Heart left ventricle (tissue), 16 donors: ENCODE measurements around the gene ABCC6. TPM values are rescaled to one million over a fixed set of nuclear protein-coding genes. Genes with fewer than 3 reads are reported as not detected.
A peak's percentile ranks its signal among the peaks of the same experiment; 100 is the strongest.

ENCODE experiments used
- ATAC-seq, 4 donors: fragments of 200-7000 bp; cut with Tn5 transposase; one replicate each; pipeline ENCODE4 v1.9.1; 2020 to 2022; ENCODE audit warnings: moderate library complexity in 4 of 4, mild to moderate bottlenecking in 3 of 4, moderate number of reproducible peaks in 1 of 4
- DNase-seq, 5 donors: peaks; one replicate each; pipeline ENCODE4 v3.0.0-alpha.2; 2020
- H3K27ac ChIP-seq, 12 donors: fragments of 200-600 bp; sonication (generic) in 4 of 12; one replicate each; pipeline versions ENCODE4 v1.5.0 to v1.8.0; 2016 to 2022; ENCODE audit warnings: mild to moderate bottlenecking in 2 of 12
- H3K27me3 ChIP-seq, 9 donors: fragments of 200-600 bp; sonication (generic) in 2 of 9; one replicate each; pipeline versions ENCODE4 v1.5.1 to v1.8.0; 2016 to 2022; ENCODE audit warnings: mild to moderate bottlenecking in 3 of 9
- H3K36me3 ChIP-seq, 9 donors: fragments of 200-600 bp; sonication (generic) in 2 of 9; one replicate each; pipeline versions ENCODE4 v1.5.0 to v1.8.0; 2018 to 2022; ENCODE audit warnings: mild to moderate bottlenecking in 2 of 9
- H3K4me1 ChIP-seq, 12 donors: fragments of 200-600 bp; sonication (generic) in 4 of 12; one replicate each; pipeline versions ENCODE4 v1.5.0 to v1.8.0; 2016 to 2022; ENCODE audit warnings: mild to moderate bottlenecking in 3 of 12
- H3K4me3 ChIP-seq, 12 donors: fragments of 200-600 bp; sonication (generic) in 4 of 12; one replicate each; pipeline versions ENCODE4 v1.5.0 to v1.8.0; 2017 to 2022; ENCODE audit warnings: mild to moderate bottlenecking in 9 of 12, moderate library complexity in 4 of 12
- H3K9me3 ChIP-seq, 12 donors: fragments of 200-600 bp; sonication (generic) in 4 of 12; one replicate each; pipeline versions ENCODE4 v1.5.0 to v1.8.0; 2016 to 2022; ENCODE audit warnings: mild to moderate bottlenecking in 1 of 12
- POLR2A ChIP-seq, 2 donors: fragments of 450-650 bp; IDR thresholded peaks; one replicate each; pipeline ENCODE4 v1.6.1; 2017; ENCODE audit warnings: antibody characterized with exemption in 2 of 2, mild to moderate bottlenecking in 2 of 2, moderate library complexity in 2 of 2
- WGBS, 4 donors: extraction: QIAGEN DNeasy Blood & Tissue Kit in 2 of 4; methylation state at CpG; one replicate each; pipeline versions ENCODE4 v1.1.5 to v1.1.7; 2013 to 2018; 5-methylcytosine and 5-hydroxymethylcytosine counted together
- intact Hi-C, 10 donors: fragments of 100-400 bp; cut with DNase I; formaldehyde crosslinking; loops; one replicate each; pipeline versions ENCODE4 v1.11.1 to v1.14.2; 2022
- polyA plus RNA-seq, 2 donors: library from polyadenylated mRNA; stranded (reverse); fragments of 200-250 nt; gene quantifications; one replicate each; pipeline ENCODE4 v1.2.3, GENCODE V29; 2013
- total RNA-seq, 9 donors: library from RNA; depleted of rRNA in 2 of 9; stranded (reverse); fragments of >200 nt in 2 of 9; fragmentation: NEBNext Ultra II Directional in 3 of 9; extraction: Animal tissue kit (Norgen Biotek cat#: 25700) in 3 of 9; gene quantifications; one replicate each; pipeline versions ENCODE4 v1.1.0 to v1.2.4, GENCODE V29; 2016 to 2023
- TF ChIP-seq, protein P1 (sequence below), 12 donors: fragments of 200-600 bp; sonication (generic) in 4 of 12; IDR thresholded peaks; one replicate each; pipeline versions ENCODE4 v1.5.0 to v1.8.0; 2018 to 2022; ENCODE audit warnings: antibody characterized with exemption in 12 of 12, mild to moderate bottlenecking in 5 of 12
- donor health status: ischemic (EF 13 %, LVEDD 7.1; RV severe dilation, severe dysfunction).
- donor health status: healthy with polysubstance abuse.
- donor health status: DM: no; HTN: yes; CAD: no.
- donor health status: DM: no; HTN: no; CAD: no.
- donor health status: ischemic (EF 25% LVEDD 6.9; RV normal size, moderate dysfunction).
- donor health status: ischemic (EF 25% LVEDD 5.7; RV mildly dilated, moderate dysfunction).
- donor health status: healthy.
- donor health status: DM: yes; HTN: yes; CAD: no.
- donor health status: ischemic (EF 35%, LVEDD 5.7; RV mildly dilated, moderate dysfunction).
- donor health status: nonischemic (EF 11% LVEDD 7.7; RV severe dilation, severe dysfunction).
- donor health status: DM: yes; HTN: yes; CAD: no.
- donor health status: PGD.
- donor health status: ischemic (EF 29% LVEDD 5.4; RV normal size, mild dysfunction).
- donor health status: nonischemic (EF 23%, LVEDD 6.1; RV moderate dilation, normal function).

The ABCC6 gene
- total and polyA plus RNA-seq, 11 donors, result 0.14 to 3.8 (median 1.3) TPM; not detected in 3

DNA sequence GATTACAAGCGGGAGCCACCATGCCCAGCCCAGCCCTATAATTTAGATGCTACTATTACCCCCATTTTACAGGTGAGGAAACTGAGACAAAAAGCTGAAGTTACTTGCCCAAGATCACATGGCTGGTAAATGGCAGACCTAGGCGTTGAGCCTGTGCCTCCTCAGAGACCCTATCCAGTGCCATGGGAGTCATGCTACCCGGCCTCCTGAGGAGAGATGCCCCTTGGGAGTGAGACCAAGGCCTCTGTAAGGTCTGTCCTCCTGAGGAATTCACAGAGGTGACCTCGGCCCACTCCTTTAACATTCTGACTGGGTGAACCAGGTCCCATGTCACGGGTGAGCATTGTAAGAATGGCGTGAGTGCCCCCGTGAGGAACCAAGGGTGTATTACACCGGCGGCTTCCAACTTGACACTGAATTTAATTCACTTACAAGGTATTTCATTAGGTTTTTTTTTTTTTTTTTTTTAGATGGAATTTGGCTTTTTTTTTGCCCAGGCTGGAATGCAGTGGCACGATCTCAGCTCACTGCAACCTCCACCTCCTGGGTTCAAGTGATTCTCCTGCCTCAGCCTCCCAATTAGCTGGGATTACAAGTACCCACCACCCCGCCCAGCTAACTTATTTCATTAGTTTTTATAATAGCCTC is 95.7 kb downstream of the ABCC6 start:
- H3K9me3 ChIP-seq, result peaks cover 0 to 11% (median 6%) of the 10 kb centered on the region in 12 donors
- no peak overlapping the region for H3K4me3 ChIP-seq
- ATAC-seq (peak; percentile 64 to 88 (median 85)), DNase-seq (peak in 3 of 5 donors; percentile 50 to 60 (median 59))
- H3K4me1 ChIP-seq, result no peaks in the 10 kb centered on the region
- H3K27me3 ChIP-seq, result no peaks in the 10 kb centered on the region
- WGBS, 4 donors, result 28 to 38% (median 34%) methylated on average over 9 to 11 of the region's 11 CpGs
- TF ChIP-seq POLR2A (IDR thresholded peaks at IDR 0.05), result no peak
- TF ChIP-seq, protein P1, sequence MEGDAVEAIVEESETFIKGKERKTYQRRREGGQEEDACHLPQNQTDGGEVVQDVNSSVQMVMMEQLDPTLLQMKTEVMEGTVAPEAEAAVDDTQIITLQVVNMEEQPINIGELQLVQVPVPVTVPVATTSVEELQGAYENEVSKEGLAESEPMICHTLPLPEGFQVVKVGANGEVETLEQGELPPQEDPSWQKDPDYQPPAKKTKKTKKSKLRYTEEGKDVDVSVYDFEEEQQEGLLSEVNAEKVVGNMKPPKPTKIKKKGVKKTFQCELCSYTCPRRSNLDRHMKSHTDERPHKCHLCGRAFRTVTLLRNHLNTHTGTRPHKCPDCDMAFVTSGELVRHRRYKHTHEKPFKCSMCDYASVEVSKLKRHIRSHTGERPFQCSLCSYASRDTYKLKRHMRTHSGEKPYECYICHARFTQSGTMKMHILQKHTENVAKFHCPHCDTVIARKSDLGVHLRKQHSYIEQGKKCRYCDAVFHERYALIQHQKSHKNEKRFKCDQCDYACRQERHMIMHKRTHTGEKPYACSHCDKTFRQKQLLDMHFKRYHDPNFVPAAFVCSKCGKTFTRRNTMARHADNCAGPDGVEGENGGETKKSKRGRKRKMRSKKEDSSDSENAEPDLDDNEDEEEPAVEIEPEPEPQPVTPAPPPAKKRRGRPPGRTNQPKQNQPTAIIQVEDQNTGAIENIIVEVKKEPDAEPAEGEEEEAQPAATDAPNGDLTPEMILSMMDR (IDR thresholded peaks at IDR 0.05), result peak; percentile 82 to 93 (median 87)
- intact Hi-C loops, result loop anchor here (1.0 to 10.0 kb wide), 11 partner anchors 75 to 361 kb away; partner anchors contain the start of gene ABCC1 (in 2 of the 10)
- peaks cover 0 to 90% (median 55%) of the 10 kb centered on the region in 9 donors for H3K36me3 ChIP-seq
- H3K27ac ChIP-seq, result peak overlapping the region in 1 of 12 donors; percentile 71

DNA sequence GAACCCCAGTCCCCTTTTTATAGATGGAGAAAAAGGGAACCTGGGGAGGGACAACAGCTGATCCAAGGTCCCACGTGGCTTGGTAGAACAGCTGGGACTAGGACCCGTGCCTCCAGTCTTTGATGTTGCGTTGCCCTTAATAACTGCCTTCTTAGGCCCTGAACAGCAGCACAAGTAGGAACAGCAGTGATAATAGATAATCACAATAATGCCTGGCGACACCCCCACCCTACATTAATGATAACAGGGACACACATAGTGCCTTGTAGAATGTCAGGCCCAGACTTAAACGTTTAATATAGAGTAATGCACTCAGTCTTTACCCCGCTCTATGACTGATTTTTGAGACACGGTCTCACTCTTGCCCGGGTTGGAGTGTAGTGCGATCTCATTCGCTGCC is 96.4 kb downstream of the ABCC6 start:
- Histone ChIP-seq H3K36me3 (peaks cover 0 to 90% (median 56%) of the 10 kb centered on the region in 9 donors), H3K9me3 (peaks cover 0 to 11% (median 6%) of the 10 kb centered on the region in 12 donors), H3K4me1 (no peaks in the 10 kb centered on the region), H3K27ac (peak overlapping the region in 1 of 12 donors; percentile 71), H3K27me3 (no peaks in the 10 kb centered on the region), H3K4me3 (no peak overlapping the region)
- TF ChIP-seq POLR2A (IDR thresholded peaks at IDR 0.05), result no peak
- TF ChIP-seq, protein P1 (IDR thresholded peaks at IDR 0.05), result no peak
- WGBS, 4 donors, result 78 to 88% (median 83%) methylated on average over 10 of the region's 10 CpGs
- peak in 2 of 4 donors; percentile 4 to 11 for ATAC-seq
- no peak for DNase-seq
- intact Hi-C loops, result loop anchor here (1.0 to 10.0 kb wide), 11 partner anchors 75 to 360 kb away; partner anchors contain the start of gene ABCC1 (in 2 of the 10)

DNA sequence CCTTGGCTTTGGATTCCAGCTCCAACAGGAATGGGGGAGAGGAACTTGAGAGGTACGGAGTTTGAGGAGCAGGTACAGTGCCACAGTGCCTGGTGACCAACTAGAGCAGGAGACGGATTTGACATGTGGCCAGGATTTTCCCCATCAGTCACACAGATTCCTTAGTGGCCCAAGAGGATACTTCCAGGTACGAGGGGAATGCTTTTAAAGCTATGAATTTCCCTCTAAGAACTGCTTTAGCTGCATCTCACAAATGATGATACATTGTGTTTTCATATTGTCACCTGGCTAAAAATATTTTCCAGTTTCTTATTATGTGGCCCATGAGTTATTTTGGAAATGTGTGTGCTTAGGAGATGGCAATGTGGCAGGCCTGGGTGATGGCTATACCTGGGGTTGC is 98.3 kb downstream of the ABCC6 start:
- peaks cover 0 to 11% (median 6%) of the 10 kb centered on the region in 12 donors for H3K9me3 ChIP-seq
- H3K4me3 ChIP-seq, result no peak overlapping the region
- ATAC-seq, result no peak
- whole genome bisulfite sequencing, 4 donors, result 94 to 100% (median 98%) methylated on average over 3 of the region's 3 CpGs
- TF ChIP-seq, protein P1 (IDR thresholded peaks at IDR 0.05), result no peak
- no peak for TF ChIP-seq POLR2A (IDR thresholded peaks at IDR 0.05)
- H3K27ac ChIP-seq, result peak overlapping the region in 1 of 12 donors; percentile 65
- intact Hi-C loops, result loop anchor here (5.0 to 10.0 kb wide), 7 partner anchors 73 to 358 kb away; partner anchors contain the start of gene ABCC1 (in 2 of the 10)
- H3K27me3 ChIP-seq, result no peaks in the 10 kb centered on the region
- peaks cover 0 to 80% (median 44%) of the 10 kb centered on the region in 9 donors for H3K36me3 ChIP-seq
- H3K4me1 ChIP-seq, result peaks cover 0 to 10% (median 6%) of the 10 kb centered on the region in 12 donors
- DNase-seq, result peak in 1 of 5 donors; percentile 10

DNA sequence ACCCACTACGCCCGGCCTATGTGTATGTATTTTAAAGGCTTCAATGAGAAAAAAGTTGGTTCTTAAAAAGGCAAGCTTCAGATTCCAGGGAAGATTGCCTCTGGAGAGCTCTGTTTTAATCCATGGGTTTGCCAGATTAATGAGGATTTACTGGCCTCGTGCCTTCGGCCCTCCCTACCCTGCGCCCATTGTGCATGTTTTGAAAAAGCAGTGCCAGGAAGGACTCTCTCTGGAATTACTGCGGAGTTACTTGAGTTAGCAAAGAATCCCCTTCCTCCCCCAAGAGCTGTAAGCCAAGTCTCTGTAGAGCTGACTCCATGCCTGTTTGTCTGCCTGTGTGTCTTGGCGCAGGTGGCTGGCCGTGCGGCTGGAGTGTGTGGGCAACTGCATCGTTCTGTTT is 98.9 kb downstream of the ABCC6 start:
- Histone ChIP-seq H3K36me3 (peaks cover 0 to 76% (median 40%) of the 10 kb centered on the region in 9 donors), H3K4me1 (peaks cover 0 to 15% (median 11%) of the 10 kb centered on the region in 12 donors), H3K4me3 (no peak overlapping the region), H3K27ac (peak overlapping the region in 1 of 12 donors; percentile 65), H3K9me3 (peaks cover 0 to 11% (median 6%) of the 10 kb centered on the region in 12 donors), H3K27me3 (no peaks in the 10 kb centered on the region)
- WGBS, 4 donors, result 96 to 97% (median 97%) methylated on average over 7 to 10 of the region's 10 CpGs
- no peak for ATAC-seq
- intact Hi-C loops, result loop anchor here in 3 of 10 donors (10.0 kb wide), 2 partner anchors 90 to 180 kb away; partner anchors contain the start of gene ABCC1 (in 2 of the 3)
- no peak for TF ChIP-seq POLR2A (IDR thresholded peaks at IDR 0.05)
- TF ChIP-seq, protein P1 (IDR thresholded peaks at IDR 0.05), result no peak
- no peak for DNase-seq
